HepG2 (cell line): ENCODE results near the gene RASSF7. TPM values are rescaled to one million over a fixed set of nuclear protein-coding genes. Genes with fewer than 3 reads are reported as not detected.
A peak's percentile ranks its signal among the peaks of the same experiment; 100 is the strongest.

Experiments
- CCAR2 ChIP-seq: fragments of 200-400 bp; formaldehyde crosslinking; optimal IDR thresholded peaks from 2 replicates; pipeline ENCODE3; 2018; ENCODE audit warnings: low read depth, mild to moderate bottlenecking, low read length, moderate library complexity
- FOSL2 ChIP-seq: sonication (generic); formaldehyde crosslinking; IDR thresholded peaks from 2 replicates; pipeline ENCODE4 v1.4.0; 2020; ENCODE audit warnings: missing genetic modification reagents
- GLMP ChIP-seq: sonication (generic); formaldehyde crosslinking; IDR thresholded peaks from 2 replicates; pipeline ENCODE4 v1.9.0; 2021; ENCODE audit warnings: missing genetic modification reagents, mild to moderate bottlenecking, borderline replicate concordance
- GPBP1L1 ChIP-seq: sonication (generic); formaldehyde crosslinking; IDR thresholded peaks from 2 replicates; pipeline ENCODE4 v1.5.0; 2020; ENCODE audit warnings: mild to moderate bottlenecking, missing genetic modification reagents
- HMG20A ChIP-seq: IDR thresholded peaks from 2 replicates; pipeline ENCODE4 v1.6.1; 2016; ENCODE audit warnings: borderline replicate concordance
- HNF1B ChIP-seq: sonication (generic); formaldehyde crosslinking; IDR thresholded peaks from 2 replicates; pipeline ENCODE4 v1.5.1; 2020; ENCODE audit warnings: mild to moderate bottlenecking, moderate library complexity, missing genetic modification reagents
- KLF16 ChIP-seq, 2 experiments: sonication (generic) in 1 of 2; formaldehyde crosslinking in 1 of 2; IDR thresholded peaks; 2 replicates each; pipeline versions ENCODE4 v1.6.1 to v1.8.0; 2016 to 2023; ENCODE audit warnings: missing genetic modification reagents in 2 of 2, missing compliant biosample characterization in 1 of 2
- MIER3 ChIP-seq: IDR thresholded peaks from 2 replicates; pipeline ENCODE4 v1.6.1; 2016; ENCODE audit warnings: missing compliant biosample characterization, borderline replicate concordance
- NFKBIZ ChIP-seq: IDR thresholded peaks from 2 replicates; pipeline ENCODE4 v1.6.1; 2018; ENCODE audit warnings: missing genetic modification reagents, missing compliant biosample characterization
- POGK ChIP-seq: sonication (generic); formaldehyde crosslinking; conservative IDR thresholded peaks from 2 replicates; pipeline ENCODE4 v1.8.0; 2022; ENCODE audit warnings: mild to moderate bottlenecking, moderate library complexity, missing genetic modification reagents
- THAP9 ChIP-seq: sonication (generic); formaldehyde crosslinking; IDR thresholded peaks from 2 replicates; pipeline ENCODE4; 2020; ENCODE audit warnings: missing genetic modification reagents, mild to moderate bottlenecking, borderline replicate concordance
- ZNF124 ChIP-seq: sonication (generic); formaldehyde crosslinking; IDR thresholded peaks from 2 replicates; pipeline ENCODE4 v1.4.0; 2020; ENCODE audit warnings: missing genetic modification reagents
- ZNF160 ChIP-seq: sonication (generic); formaldehyde crosslinking; IDR thresholded peaks from 2 replicates; pipeline ENCODE4 v1.8.0; 2022; ENCODE audit warnings: mild to moderate bottlenecking, inconsistent platforms, missing genetic modification reagents
- ZNF569 ChIP-seq: sonication (generic); formaldehyde crosslinking; IDR thresholded peaks from 2 replicates; pipeline ENCODE4 v1.5.0; 2020; ENCODE audit warnings: mild to moderate bottlenecking, missing genetic modification reagents, moderate library complexity, borderline replicate concordance
- ZNF747 ChIP-seq: sonication (generic); formaldehyde crosslinking; IDR thresholded peaks from 2 replicates; pipeline ENCODE4 v1.8.1; 2023; ENCODE audit warnings: missing genetic modification reagents, mild to moderate bottlenecking, borderline replicate concordance
- ZNF749 ChIP-seq: sonication (generic); formaldehyde crosslinking; IDR thresholded peaks from 2 replicates; pipeline ENCODE4 v1.8.0; 2022; ENCODE audit warnings: mild to moderate bottlenecking, missing genetic modification reagents, moderate library complexity, borderline replicate concordance
- ZSCAN31 ChIP-seq: sonication (generic); formaldehyde crosslinking; IDR thresholded peaks from 2 replicates; pipeline ENCODE4 v1.5.0; 2020; ENCODE audit warnings: low read depth, mild to moderate bottlenecking, missing genetic modification reagents
- polyA plus RNA-seq, 8 experiments: library from polyadenylated mRNA; depleted of rRNA in 3 of 8; stranded (reverse) in 7 of 8; unstranded in 1 of 8; fragments of >200 nt; fragmentation: Illumina TruSeq in 4 of 8; extraction: Trizol in 4 of 8; gene quantifications; 2 replicates each; pipeline versions ENCODE4 v1.2.1 to v1.2.3, GENCODE V29; 2011 to 2016; ENCODE audit warnings: low read depth in 4 of 8, missing spikeins in 1 of 8, mixed read lengths in 1 of 8; ENCODE audit not compliant: insufficient read depth in 1 of 8
- total RNA-seq, 5 experiments: library from RNA; depleted of rRNA; stranded (reverse); fragments of >200 nt; fragmentation: Illumina TruSeq; extraction: Trizol; gene quantifications; 2 replicates each; pipeline ENCODE4 v1.2.3, GENCODE V29; 2016; ENCODE audit warnings: low read depth in 1 of 5

The RASSF7 gene
- total and polyA plus RNA-seq, 2 of the 13 experiments (the other 11 are each of a cell fraction or from before 2014, with no cell fraction given), result 20.2 to 28.6 TPM

GRCh38 chr11:575313-575995 lies 14.7 kb downstream of the RASSF7 start (continued):
- TF ChIP-seq GPBP1L1, result no peak
- TF ChIP-seq THAP9 (CRISPR knock-in tag), result no peak
- no peak for TF ChIP-seq NFKBIZ (CRISPR knock-in tag)
- no peak for TF ChIP-seq KLF16 (CRISPR knock-in tag; IDR thresholded peaks at IDR 0.05)
- no peak for TF ChIP-seq MIER3 (CRISPR knock-in tag)
- no peak for TF ChIP-seq HMG20A
- TF ChIP-seq ZSCAN31, result no peak
- TF ChIP-seq ZNF749 (CRISPR knock-in tag), result no peak
- no peak for TF ChIP-seq ZNF569
- TF ChIP-seq POGK (CRISPR knock-in tag), result peak; percentile 54; the same call in 1 of the 2 replicates
- no peak for TF ChIP-seq ZNF160 (CRISPR knock-in tag)
- peak; percentile 11; the same call in 1 of the 2 replicates for TF ChIP-seq ZNF124 (CRISPR knock-in tag)
- no peak for TF ChIP-seq ZNF747 (CRISPR knock-in tag)
- TF ChIP-seq HNF1B (CRISPR knock-in tag), result no peak
- TF ChIP-seq GLMP (CRISPR knock-in tag), result no peak
- TF ChIP-seq CCAR2, result no peak
- TF ChIP-seq FOSL2 (CRISPR knock-in tag), result peak; percentile 12; the same call in 1 of the 2 replicates
